ENCODE measurements around the gene PHF3. TPM values are rescaled to one million over a fixed set of nuclear protein-coding genes. Genes with fewer than 3 reads are reported as not detected.
A peak's percentile ranks its signal among the peaks of the same experiment; 100 is the strongest.

The PHF3 gene
- total and polyA plus RNA-seq, 12 donors, result 4.3 to 46.3 (median 39.6) TPM

DNA sequence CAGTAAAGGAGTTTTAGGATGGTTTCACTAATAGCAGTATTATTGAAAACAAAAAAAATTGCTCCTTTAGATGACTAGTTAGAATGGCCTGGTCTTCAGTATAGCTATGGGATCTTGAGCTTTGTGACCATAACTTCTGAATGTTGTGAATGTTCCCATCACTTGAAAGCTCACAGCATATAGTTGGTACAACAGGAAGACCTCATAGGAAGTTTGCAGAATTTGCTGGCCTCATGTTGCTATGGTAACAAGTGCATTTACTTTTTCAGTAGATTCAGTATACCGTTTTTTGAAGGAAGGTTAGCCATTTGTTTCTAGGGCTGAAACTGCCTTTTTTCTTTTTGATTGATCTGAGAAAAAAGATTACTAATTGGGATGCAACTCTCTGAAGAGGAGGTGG, 8.3 kb downstream of the PHF3 start:
- DNase-seq (no peak), ATAC-seq (no peak)
- Histone ChIP-seq H3K27ac (no peak overlapping the region), H3K27me3 (no peaks in the 10 kb centered on the region), H3K36me3 (peaks cover 0 to 19% (median 0%) of the 10 kb centered on the region in 9 donors), H3K9me3 (no peaks in the 10 kb centered on the region), H3K4me1 (peaks cover 0 to 86% (median 73%) of the 10 kb centered on the region in 9 donors), H3K4me3 (no peak overlapping the region)
- 15 to 37% methylated on average over 1 of the region's 1 CpG for WGBS, 2 donors
- TF ChIP-seq, protein P1, sequence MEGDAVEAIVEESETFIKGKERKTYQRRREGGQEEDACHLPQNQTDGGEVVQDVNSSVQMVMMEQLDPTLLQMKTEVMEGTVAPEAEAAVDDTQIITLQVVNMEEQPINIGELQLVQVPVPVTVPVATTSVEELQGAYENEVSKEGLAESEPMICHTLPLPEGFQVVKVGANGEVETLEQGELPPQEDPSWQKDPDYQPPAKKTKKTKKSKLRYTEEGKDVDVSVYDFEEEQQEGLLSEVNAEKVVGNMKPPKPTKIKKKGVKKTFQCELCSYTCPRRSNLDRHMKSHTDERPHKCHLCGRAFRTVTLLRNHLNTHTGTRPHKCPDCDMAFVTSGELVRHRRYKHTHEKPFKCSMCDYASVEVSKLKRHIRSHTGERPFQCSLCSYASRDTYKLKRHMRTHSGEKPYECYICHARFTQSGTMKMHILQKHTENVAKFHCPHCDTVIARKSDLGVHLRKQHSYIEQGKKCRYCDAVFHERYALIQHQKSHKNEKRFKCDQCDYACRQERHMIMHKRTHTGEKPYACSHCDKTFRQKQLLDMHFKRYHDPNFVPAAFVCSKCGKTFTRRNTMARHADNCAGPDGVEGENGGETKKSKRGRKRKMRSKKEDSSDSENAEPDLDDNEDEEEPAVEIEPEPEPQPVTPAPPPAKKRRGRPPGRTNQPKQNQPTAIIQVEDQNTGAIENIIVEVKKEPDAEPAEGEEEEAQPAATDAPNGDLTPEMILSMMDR (IDR thresholded peaks at IDR 0.05), result no peak
- intact Hi-C loops (cut with DNase I), result loop anchor here in 1 of 10 donors (10.0 kb wide), 1 partner anchor 51 kb away; no protein-coding TSS in a partner anchor

DNA sequence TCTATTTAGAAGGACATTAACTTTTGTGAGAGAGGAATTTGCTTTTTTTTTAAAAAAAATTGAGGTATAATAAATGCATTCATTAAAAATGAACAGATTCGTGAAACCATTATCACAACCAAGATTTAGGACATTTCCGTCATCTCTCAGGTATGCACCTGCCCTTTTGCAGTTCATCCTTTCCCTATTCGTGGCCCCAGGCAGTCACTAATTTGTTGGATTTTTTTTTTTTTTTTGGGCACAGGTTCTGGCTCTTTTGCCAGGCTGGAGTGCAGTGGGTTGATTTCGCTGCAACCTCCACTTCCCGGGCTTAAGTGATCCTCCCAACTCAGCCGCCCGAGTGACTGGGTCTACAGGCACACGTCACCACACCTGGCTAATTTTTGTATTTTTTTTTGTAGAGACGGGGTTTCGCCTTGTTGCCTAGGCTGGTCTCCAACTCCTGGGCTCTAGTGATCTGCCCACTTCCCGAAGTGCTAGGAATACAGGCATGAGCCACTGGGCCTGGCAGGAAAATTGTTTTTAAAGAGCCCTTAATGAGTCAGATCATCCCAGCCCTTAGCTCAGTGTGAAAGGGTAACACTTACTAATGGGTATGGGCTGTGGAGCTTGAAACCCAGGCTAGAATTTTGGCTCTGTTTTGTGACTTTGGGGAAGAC, 9.2 kb downstream of the PHF3 start:
- H3K27me3 ChIP-seq, result no peaks in the 10 kb centered on the region
- TF ChIP-seq, protein P1 (IDR thresholded peaks at IDR 0.05), result no peak
- no peaks in the 10 kb centered on the region for H3K9me3 ChIP-seq
- peaks cover 0 to 19% (median 0%) of the 10 kb centered on the region in 9 donors for H3K36me3 ChIP-seq
- DNase-seq, result peak in 1 of 2 donors; percentile 14
- intact Hi-C loops (cut with DNase I), result loop anchor here in 1 of 10 donors (10.0 kb wide), 1 partner anchor 50 kb away; no protein-coding TSS in a partner anchor
- 71 to 75% methylated on average over 11 of the region's 11 CpGs for WGBS, 2 donors
- peak in 7 of 8 donors; percentile 49 to 99 (median 90) for ATAC-seq
- peaks cover 4 to 86% (median 73%) of the 10 kb centered on the region in 9 donors for H3K4me1 ChIP-seq
- H3K4me3 ChIP-seq, result no peak overlapping the region
- H3K27ac ChIP-seq, result no peak overlapping the region

DNA sequence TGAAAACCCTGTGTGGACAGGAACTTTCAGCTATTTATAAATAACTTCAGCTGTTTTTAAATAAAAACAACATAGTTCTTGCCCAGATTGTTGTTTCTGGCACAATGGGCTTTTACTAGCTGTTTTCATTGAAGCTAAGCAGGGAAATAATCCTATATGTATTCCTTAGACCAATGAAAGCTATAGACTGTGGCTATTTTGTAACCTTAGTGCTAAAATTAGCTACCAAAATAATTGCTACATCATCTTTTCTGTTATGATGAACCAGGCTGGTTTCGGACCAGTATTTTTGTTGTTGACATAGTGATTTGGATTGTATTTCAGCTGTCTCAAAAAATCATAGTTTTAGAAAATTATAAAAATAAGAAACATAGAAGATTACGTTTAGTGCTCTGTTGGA, 13.7 kb downstream of the PHF3 start:
- DNase-seq, result no peak
- peaks cover 4 to 82% (median 52%) of the 10 kb centered on the region in 9 donors for H3K4me1 ChIP-seq
- no peak overlapping the region for H3K4me3 ChIP-seq
- intact Hi-C loops (cut with DNase I), result loop anchor here in 1 of 10 donors (10.0 kb wide), 1 partner anchor 46 kb away; no protein-coding TSS in a partner anchor
- peak overlapping the region in 1 of 10 donors; percentile 8 for H3K27ac ChIP-seq
- 54 to 65% methylated on average over 2 of the region's 2 CpGs for WGBS, 2 donors
- no peak for ATAC-seq
- no peaks in the 10 kb centered on the region for H3K27me3 ChIP-seq
- H3K9me3 ChIP-seq, result peaks cover 0 to 16% (median 0%) of the 10 kb centered on the region in 11 donors
- TF ChIP-seq, protein P1 (IDR thresholded peaks at IDR 0.05), result no peak
- peaks cover 0 to 12% (median 0%) of the 10 kb centered on the region in 9 donors for H3K36me3 ChIP-seq

DNA sequence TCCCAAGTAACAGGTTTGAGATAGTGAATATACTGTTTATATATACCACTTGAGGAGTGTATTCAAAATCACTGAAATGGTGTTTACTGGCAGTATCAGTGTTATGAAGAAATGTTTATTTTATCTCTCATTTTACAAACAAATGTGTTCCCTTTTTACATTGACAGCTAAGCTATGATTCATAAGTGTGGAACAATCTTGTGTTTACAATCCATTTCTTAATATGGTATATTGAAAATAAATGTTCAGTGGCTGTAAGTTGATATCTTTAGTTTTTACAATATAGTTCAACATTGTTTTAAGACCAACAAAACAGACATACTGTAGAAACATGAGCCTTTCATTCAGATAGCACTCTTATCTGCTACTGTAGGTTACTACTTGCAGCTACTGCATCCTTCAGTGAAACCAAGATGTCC, 14.3 kb downstream of the PHF3 start:
- no peak for ATAC-seq
- peaks cover 4 to 79% (median 55%) of the 10 kb centered on the region in 9 donors for H3K4me1 ChIP-seq
- no peak overlapping the region for H3K27ac ChIP-seq
- peaks cover 0 to 16% (median 0%) of the 10 kb centered on the region in 11 donors for H3K9me3 ChIP-seq
- intact Hi-C loops (cut with DNase I), result loop anchor here in 1 of 10 donors (10.0 kb wide), 1 partner anchor 45 kb away; no protein-coding TSS in a partner anchor
- H3K36me3 ChIP-seq, result peaks cover 0 to 12% (median 0%) of the 10 kb centered on the region in 9 donors
- DNase-seq, result no peak
- H3K4me3 ChIP-seq, result no peak overlapping the region
- TF ChIP-seq, protein P1 (IDR thresholded peaks at IDR 0.05), result no peak
- no peaks in the 10 kb centered on the region for H3K27me3 ChIP-seq
